HG02798 (cell line): ENCODE data around the gene RNF223.
"Not testable (repeated sequence)": the region's sequence is repeated elsewhere in the genome, so short reads cannot be mapped to it uniquely, and the experiment has no call there.

Experiments used
- ATAC-seq: cut with Tn5 transposase; IDR thresholded peaks from one replicate; pipeline ENCODE4 v1.9.1; 2021; ENCODE audit warnings: mild to moderate bottlenecking; ENCODE audit not compliant: unreplicated experiment, poor library complexity

Gene RNF223

GRCh38 chr1:1062348-1063163 lies 11.6 kb downstream of the RNF223 start:
- ATAC-seq: no peak

- ATAC-seq: no peak
These were observed 12.3 kb downstream of the RNF223 start for GRCh38 chr1:1061682-1062345.

DNA sequence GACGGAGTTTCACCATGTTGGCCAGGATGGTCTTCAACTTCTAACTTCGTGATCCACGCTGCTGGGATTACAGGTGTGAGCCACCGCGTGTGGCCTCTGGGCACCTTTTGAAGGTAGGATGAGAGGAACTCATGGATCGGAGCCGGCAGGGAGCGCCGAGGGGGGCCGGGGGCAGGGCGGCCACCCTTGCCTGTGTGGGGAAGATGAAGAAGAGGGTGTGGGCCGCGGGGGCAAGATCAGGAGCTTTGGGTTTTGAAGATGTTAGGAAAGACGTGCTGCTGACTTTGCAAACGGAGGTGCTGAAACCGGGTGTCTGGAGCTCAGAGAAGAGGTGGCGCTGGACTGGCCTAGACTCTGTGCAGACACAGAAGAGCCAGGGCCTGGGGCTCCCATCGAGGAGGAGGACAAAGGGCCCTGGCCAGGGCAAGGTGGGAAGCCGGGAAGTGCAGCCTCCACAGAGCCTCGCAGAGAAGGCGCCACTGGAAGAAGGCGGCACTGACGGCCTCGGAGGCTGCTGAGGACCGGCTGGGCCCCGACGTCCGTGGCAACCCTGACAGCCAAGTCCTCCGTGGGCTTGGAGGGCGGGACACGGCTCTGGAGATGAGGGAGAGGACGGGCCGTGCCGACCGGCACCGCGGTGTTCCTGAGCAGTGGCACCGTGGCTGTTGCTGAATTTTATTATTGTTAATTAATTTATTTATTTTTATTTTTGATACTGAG lies 13.7 kb downstream of the RNF223 start:
- ATAC-seq: no peak

- peak; percentile 76 for ATAC-seq
These were observed 14.4 kb downstream of the RNF223 start for GRCh38 chr1:1059494-1060280.

- peak; percentile 38 for ATAC-seq
These were observed 15.1 kb downstream of the RNF223 start for GRCh38 chr1:1058921-1059493.

DNA sequence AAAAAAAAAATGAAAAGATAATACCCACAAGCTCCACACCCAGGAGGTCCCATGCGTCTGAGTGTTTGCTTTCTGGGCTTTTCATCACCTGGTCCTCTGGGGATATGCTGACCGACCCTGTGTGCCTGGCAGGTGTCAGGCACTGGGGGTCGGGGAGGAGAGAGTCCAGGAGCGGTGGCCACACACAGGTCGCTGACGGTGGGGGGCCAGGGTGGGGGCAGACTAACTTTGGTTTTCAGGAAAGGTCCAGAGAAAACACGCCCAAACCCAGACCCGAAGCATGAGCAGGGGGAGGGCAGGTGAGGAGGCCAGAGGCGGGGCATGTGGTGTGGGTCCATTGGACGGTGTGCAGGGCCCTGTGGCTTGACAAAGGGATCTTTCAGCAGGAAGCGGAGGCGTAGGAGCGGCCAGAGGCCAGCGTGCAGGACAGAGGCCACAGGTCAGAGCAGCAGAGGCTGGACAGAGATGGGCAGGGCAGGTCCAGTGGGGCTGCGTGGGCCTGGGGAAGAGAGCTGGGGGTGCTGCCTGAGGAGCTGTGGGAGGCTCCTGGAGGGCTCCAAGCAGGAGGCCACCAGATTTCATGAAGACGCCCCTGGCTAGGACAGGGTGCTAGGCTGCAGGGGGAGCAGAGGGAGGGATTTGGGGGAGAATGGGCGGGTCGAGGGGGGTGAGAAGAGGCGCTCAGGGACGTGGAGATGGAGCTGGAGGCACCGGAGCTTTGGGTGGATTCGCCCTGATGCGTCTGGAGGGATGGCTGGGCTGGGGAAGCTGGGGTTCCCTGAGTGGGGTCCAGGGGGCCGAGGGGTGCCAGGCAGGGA lies 15.8 kb downstream of the RNF223 start:
- no peak for ATAC-seq

DNA sequence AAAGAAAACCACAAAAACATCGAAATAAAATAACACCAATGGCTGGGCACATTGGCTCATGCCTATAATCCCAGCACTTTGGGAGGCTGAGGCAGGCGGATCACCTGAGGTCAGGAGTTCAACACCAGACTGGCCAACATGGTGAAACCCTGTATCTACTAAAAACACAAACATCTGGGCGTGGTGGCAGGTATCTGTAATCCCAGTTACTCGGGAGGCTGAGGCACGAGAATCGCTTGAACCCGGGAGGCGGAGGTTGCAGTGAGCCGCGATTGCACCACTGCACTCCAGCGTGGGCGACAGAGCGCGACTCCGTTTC lies 16.4 kb downstream of the RNF223 start:
- ATAC-seq: not testable (repeated sequence)

GRCh38 chr1:1055841-1056736 lies 18.0 kb downstream of the RNF223 start:
- ATAC-seq: no peak

DNA sequence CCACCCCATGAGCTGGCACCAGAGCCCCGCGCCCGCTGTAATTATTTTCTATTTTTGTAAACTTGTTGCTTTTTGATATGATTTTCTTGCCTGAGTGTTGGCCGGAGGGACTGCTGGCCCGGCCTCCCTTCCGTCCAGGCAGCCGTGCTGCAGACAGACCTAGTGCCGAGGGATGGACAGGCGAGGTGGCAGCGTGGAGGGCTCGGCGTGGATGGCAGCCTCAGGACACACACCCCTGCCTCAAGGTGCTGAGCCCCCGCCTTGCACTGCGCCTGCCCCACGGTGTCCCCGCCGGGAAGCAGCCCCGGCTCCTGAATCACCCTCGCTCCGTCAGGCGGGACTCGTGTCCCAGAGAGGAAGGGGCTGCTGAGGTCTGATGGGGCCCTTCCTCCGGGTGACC lies 19.1 kb downstream of the RNF223 start:
- no peak for ATAC-seq

GRCh38 chr1:1054099-1054700 lies 19.9 kb downstream of the RNF223 start:
- no peak for ATAC-seq

DNA sequence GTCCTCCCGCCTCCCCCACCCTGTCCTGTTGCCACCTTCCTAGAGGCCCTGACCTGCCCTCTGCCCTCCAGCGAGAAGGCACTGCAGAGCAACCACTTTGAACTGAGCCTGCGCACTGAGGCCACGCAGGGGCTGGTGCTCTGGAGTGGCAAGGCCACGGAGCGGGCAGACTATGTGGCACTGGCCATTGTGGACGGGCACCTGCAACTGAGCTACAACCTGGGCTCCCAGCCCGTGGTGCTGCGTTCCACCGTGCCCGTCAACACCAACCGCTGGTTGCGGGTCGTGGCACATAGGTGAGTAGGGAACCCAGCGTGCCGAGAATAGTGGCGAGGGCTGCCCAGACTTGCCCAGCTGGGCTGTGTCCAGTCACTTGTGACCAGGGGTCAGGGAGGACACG lies 20.4 kb downstream of the RNF223 start:
- no peak for ATAC-seq

DNA sequence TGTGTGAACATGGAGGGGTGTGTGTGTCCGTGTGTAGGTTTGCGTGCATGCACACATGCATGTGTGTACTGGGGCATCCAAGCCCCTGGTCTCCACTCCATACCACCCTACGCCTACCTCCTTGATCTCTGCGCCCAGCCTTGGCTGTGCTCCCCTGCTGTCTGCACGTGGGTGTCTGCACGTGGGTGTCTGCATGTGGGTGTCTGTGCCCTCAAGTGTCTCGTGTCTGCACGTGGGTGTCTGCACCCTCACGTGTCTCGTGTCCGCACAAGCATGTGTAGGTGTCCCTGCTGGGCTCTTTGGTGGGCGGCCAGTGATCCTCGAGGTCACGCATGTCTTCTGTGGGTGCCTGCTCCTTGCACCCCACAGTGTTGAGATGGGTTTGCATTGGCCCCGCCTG lies 21.1 kb downstream of the RNF223 start:
- ATAC-seq: no peak

- no peak for ATAC-seq
These were observed 21.9 kb downstream of the RNF223 start for GRCh38 chr1:1052003-1052840.

GRCh38 chr1:1051127-1051810 lies 22.8 kb downstream of the RNF223 start:
- no peak for ATAC-seq

DNA sequence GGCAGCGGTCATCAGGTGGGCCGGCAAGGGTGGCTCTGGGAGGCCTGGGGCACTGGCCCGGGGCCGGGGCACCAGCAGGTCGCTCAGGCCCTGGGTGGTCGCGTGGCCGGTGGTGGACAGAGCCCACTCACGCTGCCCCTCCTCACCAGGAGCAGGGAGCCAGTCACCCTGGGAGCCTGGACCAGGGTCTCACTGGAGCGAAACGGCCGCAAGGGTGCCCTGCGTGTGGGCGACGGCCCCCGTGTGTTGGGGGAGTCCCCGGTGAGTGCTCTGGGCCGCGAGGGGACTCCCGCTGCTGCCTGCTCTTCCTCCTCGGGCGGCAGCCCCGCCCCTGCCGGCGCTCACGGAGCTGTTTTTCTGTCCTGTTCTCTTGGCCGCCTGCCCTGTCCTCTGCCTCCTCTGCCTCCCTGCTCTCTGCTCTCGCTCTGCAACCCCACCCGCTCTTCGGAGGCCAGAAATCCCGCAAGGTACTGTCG lies 23.5 kb downstream of the RNF223 start:
- peak; percentile 44 for ATAC-seq

DNA sequence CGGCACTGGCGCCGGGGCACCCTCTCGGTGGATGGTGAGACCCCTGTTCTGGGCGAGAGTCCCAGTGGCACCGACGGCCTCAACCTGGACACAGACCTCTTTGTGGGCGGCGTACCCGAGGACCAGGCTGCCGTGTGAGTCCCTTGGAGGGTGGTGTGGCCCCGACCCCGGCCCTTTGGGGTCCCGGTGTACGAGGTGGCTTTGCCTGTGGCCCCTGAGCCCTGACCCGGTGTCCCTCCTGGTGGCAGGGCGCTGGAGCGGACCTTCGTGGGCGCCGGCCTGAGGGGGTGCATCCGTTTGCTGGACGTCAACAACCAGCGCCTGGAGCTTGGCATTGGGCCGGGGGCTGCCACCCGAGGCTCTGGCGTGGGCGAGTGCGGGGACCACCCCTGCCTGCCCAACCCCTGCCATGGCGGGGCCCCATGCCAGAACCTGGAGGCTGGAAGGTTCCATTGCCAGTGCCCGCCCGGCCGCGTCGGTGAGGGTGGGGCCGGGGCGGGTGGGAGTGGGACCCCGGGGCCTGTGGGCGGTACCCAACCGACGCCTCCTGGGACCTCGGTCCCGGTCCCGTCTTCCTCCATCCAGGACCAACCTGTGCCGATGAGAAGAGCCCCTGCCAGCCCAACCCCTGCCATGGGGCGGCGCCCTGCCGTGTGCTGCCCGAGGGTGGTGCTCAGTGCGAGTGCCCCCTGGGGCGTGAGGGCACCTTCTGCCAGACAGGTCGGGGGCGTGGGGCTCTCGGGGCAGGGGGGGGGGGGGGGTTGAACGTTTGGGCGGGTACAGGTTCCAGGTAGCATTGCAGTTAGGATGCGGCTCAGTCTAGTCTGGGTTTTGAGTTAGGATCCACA lies 24.6 kb downstream of the RNF223 start:
- ATAC-seq: no peak
